ENCODE results near the gene ARSB.

The ARSB gene

GRCh38 chr5:78993165-78993564 is 8.1 kb upstream of the ARSB start:
- no peak for DNase-seq

- peak; percentile 27 to 61 for DNase-seq
Observed at GRCh38 chr5:78992146-78992545, 7.0 kb upstream of the ARSB start.

- no peak for DNase-seq
Observed at GRCh38 chr5:78989080-78989479, 4.0 kb upstream of the ARSB start.

GRCh38 chr5:78985725-78986223 is 664 bp upstream of the ARSB start:
- peak; percentile 48 to 62 for DNase-seq

- peak; percentile 56 to 62 for DNase-seq
Observed at GRCh38 chr5:78984439-78985115, 533 bp downstream of the ARSB start.

- no peak for DNase-seq
Observed at GRCh38 chr5:78983601-78984438, 1.3 kb downstream of the ARSB start.

- DNase-seq = peak in 1 of 2 experiments; percentile 4
Observed at GRCh38 chr5:78983194-78983593, 1.9 kb downstream of the ARSB start.

GRCh38 chr5:78979909-78980308 is 5.2 kb downstream of the ARSB start:
- peak; percentile 75 to 80 for DNase-seq

GRCh38 chr5:78979117-78979742 is 5.9 kb downstream of the ARSB start:
- DNase-seq = no peak

GRCh38 chr5:78975035-78975434 is 10.1 kb downstream of the ARSB start:
- no peak for DNase-seq

GRCh38 chr5:78974601-78975000 is 10.5 kb downstream of the ARSB start:
- DNase-seq = no peak

- no peak for DNase-seq
Observed at GRCh38 chr5:78974011-78974410, 11.1 kb downstream of the ARSB start.

- no peak for DNase-seq
Observed at GRCh38 chr5:78972654-78973428, 12.3 kb downstream of the ARSB start.

- no peak for DNase-seq
Observed at GRCh38 chr5:78971998-78972397, 13.1 kb downstream of the ARSB start.

- no peak for DNase-seq
Observed at GRCh38 chr5:78968781-78969180, 16.3 kb downstream of the ARSB start.

- DNase-seq = peak; percentile 56 to 58
Observed at GRCh38 chr5:78964889-78965288, 20.2 kb downstream of the ARSB start.

- no peak for DNase-seq
Observed at GRCh38 chr5:78961743-78962142, 23.4 kb downstream of the ARSB start.

GRCh38 chr5:78959767-78960166 is 25.3 kb downstream of the ARSB start:
- DNase-seq = no peak

GRCh38 chr5:78958672-78959445 is 26.3 kb downstream of the ARSB start:
- DNase-seq = no peak

GRCh38 chr5:78956901-78957300 is 28.2 kb downstream of the ARSB start:
- DNase-seq = no peak

GRCh38 chr5:78953092-78953800 is 31.9 kb downstream of the ARSB start:
- no peak for DNase-seq
